ENCODE measurements around the gene AMACR. TPM values are rescaled to one million over a fixed set of nuclear protein-coding genes. Genes with fewer than 3 reads are reported as not detected.

AMACR gene
- total and polyA plus RNA-seq, 2 donors (not counting 3 experiments of a cell fraction or from before 2014, with no cell fraction given) = 6.7 to 8.7 TPM

DNA sequence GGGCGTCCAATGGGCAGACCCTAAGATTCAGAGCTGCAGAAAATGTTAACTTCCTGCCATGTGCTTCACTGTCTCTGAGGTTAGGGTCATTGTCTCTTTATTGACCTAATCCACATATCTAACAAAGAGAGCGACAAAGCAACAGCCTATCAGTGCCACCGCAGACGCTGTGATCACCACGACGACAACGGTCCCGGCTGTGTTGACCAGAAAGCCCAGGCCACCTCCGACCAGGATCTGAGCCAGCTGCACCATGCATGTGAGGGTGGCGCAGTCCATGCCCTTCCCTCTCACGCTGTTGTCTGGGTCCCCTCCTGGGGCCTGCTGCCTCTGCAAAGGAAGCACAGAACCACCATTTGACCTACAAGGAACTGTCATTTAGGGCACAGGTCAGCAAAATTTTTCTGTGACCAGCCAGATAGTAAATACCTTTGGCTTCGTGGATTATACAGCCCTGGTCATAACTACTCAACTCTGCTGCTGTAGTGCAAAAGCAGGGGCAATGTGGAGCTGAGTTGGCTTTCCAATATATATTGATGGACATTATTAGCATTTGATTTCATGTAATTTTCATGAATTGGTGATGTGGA is 63.2 kb downstream of the AMACR start:
- H4K20me1 ChIP-seq (replicated peaks; ENCODE audit: control insufficient read depth, extremely low read depth, insufficient read depth, low read length) = no peaks in the 10 kb centered on the region
- BruUV-seq (replicated peaks) = no TSS peak
- H3K9me1 ChIP-seq (replicated peaks; ENCODE audit: control insufficient read depth, extremely low read depth, insufficient read depth, low read length) = no peaks in the 10 kb centered on the region
- dilution Hi-C loops (cut with MboI; ENCODE audit: extremely low pct_ligation_motif_present, low sequenced_read_pairs) = no loop called here
- no peak overlapping the region for H2AFZ ChIP-seq (ENCODE audit: low read depth, low read length)
- no peaks in the 10 kb centered on the region for H3K9me3 ChIP-seq (replicated peaks; ENCODE audit: control insufficient read depth, insufficient read depth, low read length)
- intact Hi-C loops (cut with micrococcal nuclease) = no loop called here
- FAIRE-seq = no peak
- DNase-seq (ENCODE audit: low read depth, low spot score) = no peak
- H3K4me2 ChIP-seq (ENCODE audit: insufficient read depth, low read length) = no peak overlapping the region
- peaks cover 10 to 23% of the 10 kb centered on the region in 2 experiments for H3K27me3 ChIP-seq (ENCODE audit: control insufficient read depth in 2 of 2, insufficient read depth in 2 of 2, low read length in 2 of 2)
- no peaks in the 10 kb centered on the region for H3K79me2 ChIP-seq (ENCODE audit: control insufficient read depth, insufficient read depth, low read length)
- no peaks in the 10 kb centered on the region for H3K4me1 ChIP-seq (ENCODE audit: control insufficient read depth, extremely low read depth, insufficient read depth, low read length)
- no peak overlapping the region for H3K27ac ChIP-seq (ENCODE audit: insufficient read depth, low read depth, low read length)
- TF ChIP-seq FOS (IDR thresholded peaks at IDR 0.05; ENCODE audit: borderline replicate concordance, insufficient read depth, low read length) (no peak), EZH2 (IDR thresholded peaks at IDR 0.05; ENCODE audit: borderline replicate concordance, low read depth, low read length, severe bottlenecking) (no peak), POLR2AphosphoS5 (IDR thresholded peaks at IDR 0.05; ENCODE audit: insufficient read depth, low read depth, low read length) (no peak), GATA2 (IDR thresholded peaks at IDR 0.05; ENCODE audit: insufficient read depth, insufficient read length, low read depth, low read length) (no peak)
- H3K9ac ChIP-seq (replicated peaks; ENCODE audit: extremely low read depth, insufficient read depth, low read length) = no peak overlapping the region
- no peaks in the 10 kb centered on the region for H3K36me3 ChIP-seq (ENCODE audit: control insufficient read depth in 2 of 2, extremely low read depth in 1 of 2, insufficient read depth in 2 of 2, low read length in 2 of 2)
- H3K4me3 ChIP-seq (replicated peaks in 1 of 3; ENCODE audit: insufficient read depth in 1 of 3, low read depth in 1 of 3, low read length in 3 of 3) = no peak overlapping the region
- POLR2A ChIA-PET = no interaction called here
- CTCF ChIA-PET = interaction anchor here (0.7 to 2.1 kb wide), 4 partner anchors 9 to 356 kb away, joined by 4 to 9 read pairs (median 7); no protein-coding TSS in a partner anchor

- Histone ChIP-seq H3K4me1 (ENCODE audit: control insufficient read depth, extremely low read depth, insufficient read depth, low read length) (peaks cover 4% of the 10 kb centered on the region), H3K4me2 (ENCODE audit: insufficient read depth, low read length) (no peak overlapping the region), H3K4me3 (replicated peaks in 1 of 3; ENCODE audit: insufficient read depth in 1 of 3, low read depth in 1 of 3, low read length in 3 of 3) (no peak overlapping the region), H2AFZ (ENCODE audit: low read depth, low read length) (no peak overlapping the region), H3K27ac (ENCODE audit: insufficient read depth, low read depth, low read length) (no peak overlapping the region), H3K27me3 (ENCODE audit: control insufficient read depth in 2 of 2, insufficient read depth in 2 of 2, low read length in 2 of 2) (peaks cover 37 to 48% of the 10 kb centered on the region in 2 experiments), H3K9me3 (replicated peaks; ENCODE audit: control insufficient read depth, insufficient read depth, low read length) (no peaks in the 10 kb centered on the region), H4K20me1 (replicated peaks; ENCODE audit: control insufficient read depth, extremely low read depth, insufficient read depth, low read length) (no peaks in the 10 kb centered on the region), H3K79me2 (ENCODE audit: control insufficient read depth, insufficient read depth, low read length) (no peaks in the 10 kb centered on the region), H3K9me1 (replicated peaks; ENCODE audit: control insufficient read depth, extremely low read depth, insufficient read depth, low read length) (no peaks in the 10 kb centered on the region), H3K36me3 (ENCODE audit: control insufficient read depth in 2 of 2, extremely low read depth in 1 of 2, insufficient read depth in 2 of 2, low read length in 2 of 2) (no peaks in the 10 kb centered on the region), H3K9ac (replicated peaks; ENCODE audit: extremely low read depth, insufficient read depth, low read length) (no peak overlapping the region)
- ChIA-PET CTCF (no interaction called here), POLR2A (no interaction called here)
- no peak for TF ChIP-seq JUN (IDR thresholded peaks at IDR 0.05; ENCODE audit: borderline replicate concordance, insufficient read depth, insufficient read length, low read depth)
- TF ChIP-seq, protein P1, sequence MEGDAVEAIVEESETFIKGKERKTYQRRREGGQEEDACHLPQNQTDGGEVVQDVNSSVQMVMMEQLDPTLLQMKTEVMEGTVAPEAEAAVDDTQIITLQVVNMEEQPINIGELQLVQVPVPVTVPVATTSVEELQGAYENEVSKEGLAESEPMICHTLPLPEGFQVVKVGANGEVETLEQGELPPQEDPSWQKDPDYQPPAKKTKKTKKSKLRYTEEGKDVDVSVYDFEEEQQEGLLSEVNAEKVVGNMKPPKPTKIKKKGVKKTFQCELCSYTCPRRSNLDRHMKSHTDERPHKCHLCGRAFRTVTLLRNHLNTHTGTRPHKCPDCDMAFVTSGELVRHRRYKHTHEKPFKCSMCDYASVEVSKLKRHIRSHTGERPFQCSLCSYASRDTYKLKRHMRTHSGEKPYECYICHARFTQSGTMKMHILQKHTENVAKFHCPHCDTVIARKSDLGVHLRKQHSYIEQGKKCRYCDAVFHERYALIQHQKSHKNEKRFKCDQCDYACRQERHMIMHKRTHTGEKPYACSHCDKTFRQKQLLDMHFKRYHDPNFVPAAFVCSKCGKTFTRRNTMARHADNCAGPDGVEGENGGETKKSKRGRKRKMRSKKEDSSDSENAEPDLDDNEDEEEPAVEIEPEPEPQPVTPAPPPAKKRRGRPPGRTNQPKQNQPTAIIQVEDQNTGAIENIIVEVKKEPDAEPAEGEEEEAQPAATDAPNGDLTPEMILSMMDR (IDR thresholded peaks at IDR 0.05; ENCODE audit: extremely low read depth in 1 of 2, insufficient read depth in 1 of 2, low read depth in 1 of 2, low read length in 2 of 2) = no peak
- DNase-seq (ENCODE audit: low read depth, low spot score) = no peak
- no TSS peak for BruUV-seq (replicated peaks)
- dilution Hi-C loops (cut with MboI; ENCODE audit: extremely low pct_ligation_motif_present, low sequenced_read_pairs) = no loop called here
- no peak for FAIRE-seq
- intact Hi-C loops (cut with micrococcal nuclease) = no loop called here
Observed at GRCh38 chr5:33941090-33941489, 66.8 kb downstream of the AMACR start.
